ENCODE data around the gene TCEA2.

Gene TCEA2

GRCh38 chr20:64093013-64093503 is 30.1 kb downstream of the TCEA2 start:
- no peak overlapping the region for H3K4me3 ChIP-seq (ENCODE audit: low read depth, low read length)
- TF ChIP-seq, protein P1, sequence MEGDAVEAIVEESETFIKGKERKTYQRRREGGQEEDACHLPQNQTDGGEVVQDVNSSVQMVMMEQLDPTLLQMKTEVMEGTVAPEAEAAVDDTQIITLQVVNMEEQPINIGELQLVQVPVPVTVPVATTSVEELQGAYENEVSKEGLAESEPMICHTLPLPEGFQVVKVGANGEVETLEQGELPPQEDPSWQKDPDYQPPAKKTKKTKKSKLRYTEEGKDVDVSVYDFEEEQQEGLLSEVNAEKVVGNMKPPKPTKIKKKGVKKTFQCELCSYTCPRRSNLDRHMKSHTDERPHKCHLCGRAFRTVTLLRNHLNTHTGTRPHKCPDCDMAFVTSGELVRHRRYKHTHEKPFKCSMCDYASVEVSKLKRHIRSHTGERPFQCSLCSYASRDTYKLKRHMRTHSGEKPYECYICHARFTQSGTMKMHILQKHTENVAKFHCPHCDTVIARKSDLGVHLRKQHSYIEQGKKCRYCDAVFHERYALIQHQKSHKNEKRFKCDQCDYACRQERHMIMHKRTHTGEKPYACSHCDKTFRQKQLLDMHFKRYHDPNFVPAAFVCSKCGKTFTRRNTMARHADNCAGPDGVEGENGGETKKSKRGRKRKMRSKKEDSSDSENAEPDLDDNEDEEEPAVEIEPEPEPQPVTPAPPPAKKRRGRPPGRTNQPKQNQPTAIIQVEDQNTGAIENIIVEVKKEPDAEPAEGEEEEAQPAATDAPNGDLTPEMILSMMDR (IDR thresholded peaks at IDR 0.05; ENCODE audit: borderline replicate concordance, insufficient read depth, low read depth, low read length) = no peak

DNA sequence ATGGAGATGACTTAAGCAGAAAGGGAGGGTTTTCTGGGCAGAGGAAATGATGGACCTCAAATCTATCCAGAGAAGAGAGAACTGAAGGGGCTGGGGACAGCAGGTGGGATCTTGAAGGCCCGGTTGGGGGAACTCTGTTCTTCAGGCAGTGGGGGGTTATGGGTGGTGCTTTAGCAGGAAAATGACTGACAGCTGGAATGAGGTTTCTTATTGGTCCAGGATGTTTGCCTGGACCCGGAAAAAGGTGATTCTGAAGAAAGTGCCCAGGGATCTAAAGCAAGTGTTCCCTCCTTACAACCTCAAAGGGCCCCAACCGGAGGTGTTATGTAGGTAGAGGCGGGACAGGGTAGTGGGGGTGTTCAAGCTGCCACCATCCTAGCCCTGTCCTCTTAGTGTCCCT is 32.5 kb downstream of the TCEA2 start:
- TF ChIP-seq, protein P1 (IDR thresholded peaks at IDR 0.05; ENCODE audit: borderline replicate concordance, insufficient read depth, low read depth, low read length) = no peak
- H3K4me3 ChIP-seq (ENCODE audit: low read depth, low read length) = no peak overlapping the region

GRCh38 chr20:64095927-64096326 is 32.9 kb downstream of the TCEA2 start:
- TF ChIP-seq, protein P1 (IDR thresholded peaks at IDR 0.05; ENCODE audit: borderline replicate concordance, insufficient read depth, low read depth, low read length) = no peak
- no peak overlapping the region for H3K4me3 ChIP-seq (ENCODE audit: low read depth, low read length)

DNA sequence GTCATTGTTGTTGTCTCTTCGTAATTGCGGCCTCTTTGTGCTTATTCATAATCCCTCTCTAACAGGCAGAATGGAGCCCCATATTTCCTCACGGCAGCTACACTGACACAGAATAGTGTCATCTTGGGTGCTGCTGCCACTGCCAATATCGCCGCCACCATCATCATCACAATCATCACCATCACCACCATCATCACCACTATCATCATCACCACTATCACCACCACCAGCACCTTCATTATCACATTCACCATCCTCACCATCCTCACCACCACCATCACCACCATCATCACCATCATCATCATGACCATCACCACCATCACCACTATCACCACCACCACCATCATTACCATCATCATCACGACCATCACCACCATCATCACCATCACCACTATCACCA is 33.5 kb downstream of the TCEA2 start:
- TF ChIP-seq, protein P1 (IDR thresholded peaks at IDR 0.05; ENCODE audit: borderline replicate concordance, insufficient read depth, low read depth, low read length) = no peak
- no peak overlapping the region for H3K4me3 ChIP-seq (ENCODE audit: low read depth, low read length)

DNA sequence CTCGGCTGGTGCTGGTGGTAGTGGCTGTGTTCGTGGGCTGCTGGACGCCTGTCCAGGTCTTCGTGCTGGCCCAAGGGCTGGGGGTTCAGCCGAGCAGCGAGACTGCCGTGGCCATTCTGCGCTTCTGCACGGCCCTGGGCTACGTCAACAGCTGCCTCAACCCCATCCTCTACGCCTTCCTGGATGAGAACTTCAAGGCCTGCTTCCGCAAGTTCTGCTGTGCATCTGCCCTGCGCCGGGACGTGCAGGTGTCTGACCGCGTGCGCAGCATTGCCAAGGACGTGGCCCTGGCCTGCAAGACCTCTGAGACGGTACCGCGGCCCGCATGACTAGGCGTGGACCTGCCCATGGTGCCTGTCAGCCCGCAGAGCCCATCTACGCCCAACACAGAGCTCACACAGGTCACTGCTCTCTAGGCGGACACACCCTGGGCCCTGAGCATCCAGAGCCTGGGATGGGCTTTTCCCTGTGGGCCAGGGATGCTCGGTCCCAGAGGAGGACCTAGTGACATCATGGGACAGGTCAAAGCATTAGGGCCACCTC is 35.5 kb downstream of the TCEA2 start:
- TF ChIP-seq, protein P1 (IDR thresholded peaks at IDR 0.05; ENCODE audit: borderline replicate concordance, insufficient read depth, low read depth, low read length) = no peak
- no peak overlapping the region for H3K4me3 ChIP-seq (ENCODE audit: low read depth, low read length)

- TF ChIP-seq, protein P1 (IDR thresholded peaks at IDR 0.05; ENCODE audit: borderline replicate concordance, insufficient read depth, low read depth, low read length) = no peak
- no peak overlapping the region for H3K4me3 ChIP-seq (ENCODE audit: low read depth, low read length)
Observed at GRCh38 chr20:64099086-64099786, 36.2 kb downstream of the TCEA2 start.
